HG02840 (cell line): ENCODE results near the gene CYP2E1.
"Not testable (repeated sequence)": the region's sequence is repeated elsewhere in the genome, so short reads cannot be mapped to it uniquely, and the experiment has no call there.

Experiments used
- ATAC-seq: cut with Tn5 transposase; IDR thresholded peaks from one replicate; pipeline ENCODE4 v1.9.1; 2021; ENCODE audit warnings: mild to moderate bottlenecking, moderate library complexity, moderate number of reproducible peaks; ENCODE audit not compliant: unreplicated experiment, low FRiP score

CYP2E1 gene

DNA sequence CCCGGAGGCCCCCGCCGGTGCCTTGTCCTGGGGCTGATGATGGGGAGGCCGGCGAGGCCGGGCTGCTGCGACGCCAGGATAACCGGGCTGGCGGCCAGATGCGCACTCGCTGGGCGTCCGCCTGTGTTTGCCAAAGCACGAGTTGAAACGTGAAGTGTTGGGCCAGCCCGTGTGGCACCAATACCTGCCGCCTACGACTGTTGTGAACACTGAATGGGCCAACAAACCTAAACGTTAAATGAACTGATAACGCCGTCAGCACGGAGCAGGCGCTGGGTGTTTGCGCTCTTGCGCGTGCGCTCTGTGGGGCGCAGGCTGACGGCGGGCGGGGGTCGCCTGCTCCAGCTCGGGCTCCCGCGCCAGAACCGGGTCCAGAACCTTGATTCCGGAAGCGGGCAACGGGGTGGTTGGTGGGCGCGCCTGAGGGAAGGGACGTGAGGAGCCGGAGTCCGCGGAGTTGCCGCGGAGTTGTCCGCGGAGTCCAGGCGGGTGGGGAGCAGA is 658 bp downstream of the CYP2E1 start:
- ATAC-seq, result no peak

- ATAC-seq, result no peak
Measured at GRCh38 chr10:133528296-133528844, 1.2 kb downstream of the CYP2E1 start.

DNA sequence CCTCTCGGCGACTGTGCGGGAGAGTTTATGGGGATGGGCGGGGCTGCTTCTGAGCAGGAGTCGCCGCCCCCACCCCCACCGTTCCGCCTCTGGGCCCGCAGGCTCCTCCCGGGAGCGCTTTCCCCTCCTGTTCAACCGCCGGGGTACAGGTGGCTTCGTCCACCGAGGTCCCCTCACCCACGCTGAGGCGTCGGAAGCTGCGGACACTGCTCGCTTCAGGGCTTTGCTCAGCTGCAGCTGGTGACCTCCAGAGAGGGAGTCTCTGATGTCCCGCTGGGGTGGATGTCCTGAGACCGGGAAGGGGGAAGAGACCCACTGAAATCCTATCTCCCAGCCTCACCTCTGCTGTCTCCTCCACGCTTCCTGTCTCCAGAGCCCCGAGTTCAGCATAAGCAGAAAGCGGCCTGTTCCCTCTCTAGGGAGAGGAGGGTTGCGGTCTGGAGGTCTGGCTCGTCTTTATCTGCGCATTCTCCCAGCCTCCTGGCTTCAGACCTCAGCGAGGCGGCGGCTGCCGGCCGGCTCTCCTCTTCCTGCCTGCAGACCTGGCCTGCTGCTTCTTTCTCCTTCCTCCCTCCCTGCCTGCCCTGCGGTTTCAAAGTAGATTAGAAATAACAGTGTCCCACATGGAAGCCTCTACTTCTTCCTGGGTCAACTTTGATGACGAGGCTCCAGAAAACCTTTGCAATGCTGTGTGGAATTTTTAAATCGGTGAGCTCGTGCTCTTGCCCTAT is 1.8 kb downstream of the CYP2E1 start:
- no peak for ATAC-seq

- no peak for ATAC-seq
Measured at GRCh38 chr10:133529576-133529946, 2.4 kb downstream of the CYP2E1 start.

GRCh38 chr10:133530506-133530905 is 3.3 kb downstream of the CYP2E1 start:
- no peak for ATAC-seq

GRCh38 chr10:133532871-133533270 is 5.7 kb downstream of the CYP2E1 start:
- no peak for ATAC-seq

GRCh38 chr10:133534417-133534816 is 7.3 kb downstream of the CYP2E1 start:
- ATAC-seq, result no peak

GRCh38 chr10:133536198-133536597 is 9.0 kb downstream of the CYP2E1 start:
- no peak for ATAC-seq

- no peak for ATAC-seq
Measured at GRCh38 chr10:133537546-133538545, 10.7 kb downstream of the CYP2E1 start.

GRCh38 chr10:133541441-133541975 is 14.3 kb downstream of the CYP2E1 start:
- not testable (repeated sequence) for ATAC-seq

- no peak for ATAC-seq
Measured at GRCh38 chr10:133544506-133544905, 17.3 kb downstream of the CYP2E1 start.

DNA sequence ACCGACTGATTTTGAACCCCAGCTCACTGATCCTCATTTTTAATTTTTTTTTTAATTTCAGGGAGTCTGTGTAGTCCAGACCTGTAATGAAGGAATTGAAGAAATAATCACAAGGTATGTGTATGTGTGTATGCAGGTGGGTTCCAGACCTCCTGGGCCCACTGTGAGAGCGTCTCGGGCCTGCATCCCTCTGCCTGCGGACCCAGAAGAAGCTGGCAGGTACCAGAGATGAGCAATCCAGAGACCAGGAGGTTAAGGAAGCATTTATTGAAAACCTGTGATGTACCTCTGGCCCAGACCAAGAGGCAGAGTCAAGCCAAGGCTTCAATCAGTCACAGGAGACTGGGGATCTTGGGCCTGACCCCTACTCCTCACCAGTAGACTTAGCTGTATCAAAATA is 27.4 kb downstream of the CYP2E1 start:
- no peak for ATAC-seq

GRCh38 chr10:133555521-133555920 is 28.4 kb downstream of the CYP2E1 start:
- ATAC-seq, result no peak

DNA sequence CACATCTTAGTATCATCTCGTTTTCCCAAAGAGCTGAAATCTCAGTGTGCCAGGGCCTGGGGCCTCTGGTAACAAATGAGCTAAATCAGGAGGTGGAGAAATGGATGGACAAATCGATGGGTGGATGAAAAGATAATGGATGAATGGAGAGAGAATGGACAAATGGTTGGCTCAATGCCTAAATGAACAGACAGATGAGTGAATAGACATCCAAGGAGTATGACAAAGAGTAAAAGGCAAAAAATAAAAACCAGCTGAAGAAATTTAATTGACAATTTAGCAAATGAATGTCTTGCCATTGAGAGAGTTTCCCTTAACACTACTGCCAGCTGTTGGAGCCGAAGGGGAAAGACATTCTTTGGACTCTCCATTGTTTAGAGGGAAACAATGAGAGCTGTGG is 30.2 kb downstream of the CYP2E1 start:
- ATAC-seq, result no peak

- no peak for ATAC-seq
Measured at GRCh38 chr10:133559216-133559615, 32.1 kb downstream of the CYP2E1 start.

DNA sequence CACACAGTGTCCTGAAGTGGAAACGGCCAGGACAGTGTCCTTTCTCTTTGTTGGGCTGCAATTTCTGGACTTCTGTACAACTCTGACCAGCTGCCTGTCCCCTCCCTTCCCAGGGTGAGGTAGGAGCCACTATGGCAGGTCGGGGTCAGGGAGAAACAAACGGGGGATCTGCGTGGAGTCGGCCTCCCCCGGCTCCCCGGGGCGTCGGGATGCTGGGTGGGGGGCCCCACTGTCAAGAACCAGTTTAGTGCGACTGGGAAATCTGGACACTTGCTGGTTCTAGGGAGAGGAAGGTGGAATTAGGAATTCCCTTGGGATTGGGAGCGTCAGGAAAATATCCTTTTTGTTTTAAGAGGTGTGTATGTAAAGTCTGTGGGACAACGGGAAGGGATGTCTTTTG is 37.7 kb downstream of the CYP2E1 start:
- ATAC-seq, result no peak

GRCh38 chr10:133565441-133566294 is 38.5 kb downstream of the CYP2E1 start, which contains the start of gene SYCE1:
SYCE1 (minus strand) TSS chr10:133565583; CDS start chr10:133565529, 54 bp downstream.
- no peak for ATAC-seq

- no peak for ATAC-seq
Measured at GRCh38 chr10:133567119-133567518, 40.0 kb downstream of the CYP2E1 start.

DNA sequence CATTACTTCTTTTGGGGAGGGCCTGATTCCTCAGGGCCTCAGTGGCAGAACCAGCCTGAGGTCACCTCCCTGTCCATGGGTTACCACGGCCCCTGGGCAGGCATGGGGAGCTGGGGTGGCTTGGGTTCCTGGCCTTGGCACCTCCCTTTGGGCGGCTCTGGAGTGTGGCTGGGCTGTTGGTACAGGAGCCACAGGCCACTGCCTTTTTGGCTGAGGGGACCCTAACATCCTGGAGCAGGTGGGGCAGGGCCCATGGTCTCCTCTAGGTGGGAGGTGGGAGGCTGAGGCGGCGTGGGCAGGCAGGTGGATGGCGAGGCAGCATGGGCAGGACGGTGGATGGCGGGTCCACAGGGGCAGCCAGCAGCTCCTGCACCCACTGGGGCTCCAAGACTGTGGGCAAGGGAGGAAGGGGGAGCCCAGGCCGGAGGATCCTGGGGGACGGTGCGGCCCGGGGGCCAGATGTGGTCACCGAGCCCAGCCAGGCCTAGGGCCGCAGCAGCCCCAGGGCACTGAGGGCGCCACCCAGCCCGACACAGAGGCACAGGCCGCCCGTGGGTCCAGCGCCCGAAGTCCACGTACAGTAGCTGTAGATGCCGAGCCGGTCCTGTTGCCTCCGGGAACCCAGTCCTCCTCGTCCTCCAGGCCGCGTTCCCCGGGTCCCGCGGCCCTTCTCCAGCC is 40.6 kb downstream of the CYP2E1 start:
- ATAC-seq, result no peak
